Esophagus muscularis mucosa (tissue), 4 donors: ENCODE results near the gene TERB1. TPM values are rescaled to one million over a fixed set of nuclear protein-coding genes. Genes with fewer than 3 reads are reported as not detected.

Experiments used
- DNase-seq: peaks from one replicate; pipeline ENCODE4 v3.0.0-alpha.2; 2017; ENCODE audit errors: extremely low spot score
- H3K27ac ChIP-seq, 4 donors: fragments of 200-600 bp; sonication (generic); replicated peaks in 1 of 4; 1 replicate in 3 of 4; 2 replicates in 1 of 4; pipeline ENCODE4 v1.5.1; 2016 to 2019; ENCODE audit warnings: mild to moderate bottlenecking in 1 of 4
- H3K27me3 ChIP-seq, 4 donors: fragments of 200-600 bp; sonication (generic); one replicate each; pipeline versions ENCODE4 v1.5.1 to v1.6.0; 2016 to 2019
- H3K36me3 ChIP-seq, 4 donors: fragments of 200-600 bp; sonication (generic); one replicate each; pipeline ENCODE4 v1.5.1; 2016 to 2019
- H3K4me1 ChIP-seq, 4 donors: fragments of 200-600 bp; sonication (generic); one replicate each; pipeline ENCODE4 v1.5.1; 2016 to 2019
- H3K4me3 ChIP-seq, 4 donors: fragments of 200-600 bp; sonication (generic); 1 replicate in 2 of 4; 2 replicates in 2 of 4; pipeline ENCODE4 v1.5.1; 2016 to 2019; ENCODE audit warnings: mild to moderate bottlenecking in 4 of 4, moderate library complexity in 1 of 4
- H3K9me3 ChIP-seq, 4 donors: fragments of 200-600 bp; sonication (generic); 1 replicate in 3 of 4; 2 replicates in 1 of 4; pipeline ENCODE4 v1.5.1; 2016 to 2019
- EP300 ChIP-seq: sonication (generic); formaldehyde crosslinking; IDR thresholded peaks from one replicate; pipeline ENCODE4 v1.6.1; 2017; ENCODE audit warnings: antibody characterized with exemption
- POLR2A ChIP-seq: fragments of 450-650 bp; IDR thresholded peaks from one replicate; pipeline ENCODE4 v1.6.1; 2017; ENCODE audit warnings: antibody characterized with exemption, moderate library complexity, mild to moderate bottlenecking, low read depth
- POLR2AphosphoS5 ChIP-seq, 2 donors: sonication (generic); formaldehyde crosslinking; IDR thresholded peaks; one replicate each; pipeline ENCODE4 v1.6.1; 2017; ENCODE audit warnings: antibody characterized with exemption in 2 of 2
- WGBS: methylation state at CpG from one replicate; pipeline ENCODE4 v1.1.5; 2018; 5-methylcytosine and 5-hydroxymethylcytosine counted together
- intact Hi-C: fragments of 100-400 bp; cut with DNase I; formaldehyde crosslinking; loops from one replicate; pipeline ENCODE4 v1.15.1; 2023
- total RNA-seq, 4 donors: library from RNA; depleted of rRNA; stranded (reverse); fragments of >200 nt; gene quantifications; one replicate each; pipeline versions ENCODE4 v1.1.0 to v1.2.1, GENCODE V29; 2016
- TF ChIP-seq, protein P1 (sequence below), 3 experiments: fragments of 200-600 bp in 2 of 3; fragments of 450-650 bp in 1 of 3; sonication (generic) in 2 of 3; IDR thresholded peaks; one replicate each; pipeline ENCODE4 v1.5.1; 2017 to 2019; ENCODE audit warnings: antibody characterized with exemption in 3 of 3, mild to moderate bottlenecking in 2 of 3, moderate library complexity in 1 of 3

Gene TERB1
- total RNA-seq, 4 donors from 2014 or later = not detected

DNA sequence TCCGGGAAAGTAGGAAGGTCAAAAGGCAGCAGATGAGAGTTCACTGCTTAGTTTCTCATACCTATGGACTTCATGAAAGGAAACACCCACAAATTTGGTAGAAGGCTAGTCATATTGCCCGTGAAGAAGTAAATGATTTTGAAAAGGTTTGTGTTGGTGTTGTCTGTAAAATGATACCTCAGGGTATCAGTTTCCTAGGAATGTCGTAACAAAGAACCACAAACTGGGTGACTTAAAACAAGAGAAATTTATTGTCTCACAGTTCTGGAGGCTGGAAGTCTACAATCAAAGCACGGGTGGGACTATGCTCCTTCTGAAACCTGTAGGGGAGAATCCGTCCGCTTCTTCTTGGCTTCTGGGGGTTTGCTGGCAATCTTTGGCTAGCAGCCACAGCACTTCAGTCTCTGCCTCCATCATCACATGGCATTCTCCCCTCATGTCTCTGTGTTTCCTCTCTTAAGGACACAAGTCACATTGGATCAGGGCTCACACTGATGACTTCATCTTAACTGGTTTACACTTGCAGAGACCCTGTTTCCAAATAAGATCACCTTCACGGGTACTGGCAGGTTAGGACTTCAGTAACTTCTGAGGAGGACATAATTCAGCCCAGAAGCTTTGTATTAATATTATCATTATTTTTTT, 31.4 kb upstream of the TERB1 start:
- no peaks in the 10 kb centered on the region for H3K27me3 ChIP-seq
- H3K27ac ChIP-seq = no peak overlapping the region
- peaks cover 10 to 27% (median 25%) of the 10 kb centered on the region in 4 donors for H3K4me1 ChIP-seq
- WGBS = 84% methylated on average over 7 of the region's 7 CpGs
- intact Hi-C loops = no loop called here
- TF ChIP-seq POLR2AphosphoS5 (IDR thresholded peaks at IDR 0.05) = no peak
- TF ChIP-seq EP300 = no peak
- TF ChIP-seq, protein P1, sequence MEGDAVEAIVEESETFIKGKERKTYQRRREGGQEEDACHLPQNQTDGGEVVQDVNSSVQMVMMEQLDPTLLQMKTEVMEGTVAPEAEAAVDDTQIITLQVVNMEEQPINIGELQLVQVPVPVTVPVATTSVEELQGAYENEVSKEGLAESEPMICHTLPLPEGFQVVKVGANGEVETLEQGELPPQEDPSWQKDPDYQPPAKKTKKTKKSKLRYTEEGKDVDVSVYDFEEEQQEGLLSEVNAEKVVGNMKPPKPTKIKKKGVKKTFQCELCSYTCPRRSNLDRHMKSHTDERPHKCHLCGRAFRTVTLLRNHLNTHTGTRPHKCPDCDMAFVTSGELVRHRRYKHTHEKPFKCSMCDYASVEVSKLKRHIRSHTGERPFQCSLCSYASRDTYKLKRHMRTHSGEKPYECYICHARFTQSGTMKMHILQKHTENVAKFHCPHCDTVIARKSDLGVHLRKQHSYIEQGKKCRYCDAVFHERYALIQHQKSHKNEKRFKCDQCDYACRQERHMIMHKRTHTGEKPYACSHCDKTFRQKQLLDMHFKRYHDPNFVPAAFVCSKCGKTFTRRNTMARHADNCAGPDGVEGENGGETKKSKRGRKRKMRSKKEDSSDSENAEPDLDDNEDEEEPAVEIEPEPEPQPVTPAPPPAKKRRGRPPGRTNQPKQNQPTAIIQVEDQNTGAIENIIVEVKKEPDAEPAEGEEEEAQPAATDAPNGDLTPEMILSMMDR (IDR thresholded peaks at IDR 0.05) = no peak
- no peak for TF ChIP-seq POLR2A
- H3K36me3 ChIP-seq = peaks cover 0 to 9% (median under 1%) of the 10 kb centered on the region in 4 donors
- H3K9me3 ChIP-seq = no peaks in the 10 kb centered on the region
- no peak for DNase-seq
- H3K4me3 ChIP-seq = no peak overlapping the region

DNA sequence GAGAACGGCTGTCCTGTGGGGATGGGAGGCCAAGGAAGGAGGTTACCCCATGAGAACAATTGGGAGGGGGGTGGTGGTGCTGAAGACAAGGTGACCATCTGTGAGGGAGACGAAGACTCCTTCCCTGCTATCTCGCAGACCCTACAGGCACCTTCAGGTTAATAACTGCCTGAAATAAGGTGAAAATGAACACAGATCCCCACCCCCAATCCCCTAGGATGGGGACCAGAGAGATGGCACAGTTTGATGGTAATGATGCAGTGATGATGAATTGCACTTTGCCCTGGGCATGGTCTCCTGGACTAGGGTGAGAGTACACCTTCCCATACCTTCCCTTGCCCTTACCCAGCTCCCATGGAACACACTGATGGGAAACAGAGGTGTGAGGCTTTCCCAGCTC, 30.8 kb upstream of the TERB1 start:
- Histone ChIP-seq H3K27ac (no peak overlapping the region), H3K36me3 (peaks cover 0 to 15% (median 4%) of the 10 kb centered on the region in 4 donors), H3K4me1 (peaks cover 10 to 32% (median 25%) of the 10 kb centered on the region in 4 donors), H3K4me3 (no peak overlapping the region), H3K27me3 (no peaks in the 10 kb centered on the region), H3K9me3 (no peaks in the 10 kb centered on the region)
- no peak for DNase-seq
- TF ChIP-seq POLR2A (no peak), EP300 (no peak), POLR2AphosphoS5 (IDR thresholded peaks at IDR 0.05) (no peak)
- TF ChIP-seq, protein P1 (IDR thresholded peaks at IDR 0.05) = no peak
- intact Hi-C loops = no loop called here
- 84% methylated on average over 3 of the region's 3 CpGs for WGBS

DNA sequence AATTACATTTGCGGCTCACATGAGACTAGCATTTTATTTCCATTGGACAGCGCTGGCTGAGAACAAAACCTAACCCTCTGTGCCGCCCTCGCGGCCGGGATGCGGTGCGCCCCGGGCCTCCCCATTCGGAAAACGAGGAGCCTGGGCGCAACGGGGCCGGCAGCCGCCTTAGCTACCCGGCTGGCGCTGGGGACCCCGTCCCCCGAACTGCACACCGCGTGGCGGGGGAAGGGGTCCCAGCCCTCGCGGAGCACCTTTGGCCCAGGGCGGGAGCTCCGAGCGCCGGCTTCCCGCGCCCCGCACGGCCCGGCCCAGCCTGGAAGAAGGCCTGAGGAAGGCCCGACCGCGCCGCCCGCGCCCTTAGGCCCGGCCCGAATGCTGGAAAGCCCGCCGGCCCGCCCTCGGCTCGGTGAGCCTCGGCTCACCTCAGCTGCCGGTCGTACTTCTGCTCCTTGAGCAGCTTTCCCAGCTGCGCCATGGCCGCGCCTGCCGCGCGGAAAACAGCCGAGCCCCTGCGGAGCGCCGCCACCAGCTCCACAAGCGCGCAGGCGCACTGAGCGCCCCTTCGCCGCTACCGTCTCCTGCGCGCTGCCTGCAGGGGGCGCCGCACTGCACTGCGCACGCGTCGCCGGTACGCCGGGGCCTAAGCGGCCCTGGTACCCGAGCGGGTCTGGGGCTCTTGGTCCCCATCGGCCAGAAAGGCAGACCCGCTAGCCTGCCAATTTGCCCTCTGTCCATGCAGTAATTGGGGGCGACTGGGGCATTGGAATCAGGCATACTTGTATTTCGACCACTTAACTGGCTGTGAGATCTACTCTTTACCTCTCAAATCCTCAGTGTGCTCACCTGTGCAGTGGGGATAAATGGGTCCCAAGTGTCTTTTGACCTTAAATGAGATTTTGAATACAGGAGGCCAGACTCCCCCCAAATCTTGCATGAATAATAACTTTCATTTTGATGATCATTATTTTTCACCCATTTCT, 29.3 kb upstream of the TERB1 start, which contains the start of gene NAE1:
Gene NAE1 (minus strand): TSS at position 555 of the 983 bp plus-strand sequence. CDS start 77 bp downstream, at position 478.
- TF ChIP-seq, protein P1 (IDR thresholded peaks at IDR 0.05) = peak; percentile 94 to 99 (median 96)
- no peak for TF ChIP-seq EP300
- TF ChIP-seq POLR2AphosphoS5 (IDR thresholded peaks at IDR 0.05) = peak; percentile 89 to 96
- TF ChIP-seq POLR2A = peak; percentile 59
- no peaks in the 10 kb centered on the region for H3K27me3 ChIP-seq
- DNase-seq = no peak
- intact Hi-C loops = loop anchor here (2.0 kb wide), 1 partner anchor 36 kb away; no protein-coding TSS in a partner anchor
- H3K9me3 ChIP-seq = no peaks in the 10 kb centered on the region
- peak within 1 kb of the TSS; percentile 89 to 96 (median 92) for H3K27ac ChIP-seq
- peak within 1 kb of the TSS; percentile 78 to 96 (median 84) for H3K4me3 ChIP-seq
- WGBS = 3% methylated on average over 16 of the region's 84 CpGs
- peaks cover 0 to 29% (median 17%) of the 10 kb centered on the region in 4 donors for H3K36me3 ChIP-seq
- H3K4me1 ChIP-seq = peaks cover 10 to 36% (median 25%) of the 10 kb centered on the region in 4 donors

DNA sequence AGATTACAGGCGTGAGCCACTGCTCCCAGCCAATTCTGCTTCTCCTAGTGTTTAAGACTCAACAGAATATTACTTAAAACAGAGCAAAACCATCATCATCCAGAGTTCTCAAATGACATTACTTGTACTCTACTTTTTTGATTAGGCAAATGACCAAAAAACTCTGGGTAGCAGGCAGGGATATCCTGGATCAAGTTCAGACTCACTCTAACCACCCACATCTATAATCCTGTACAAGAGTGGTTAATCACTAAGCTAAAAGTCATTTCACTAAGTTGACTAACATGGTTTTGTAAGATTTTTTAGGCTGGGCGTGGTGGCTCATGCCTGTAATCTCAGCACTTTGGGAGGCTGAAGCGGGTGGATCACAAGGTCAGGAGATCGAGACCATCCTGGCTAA, 22.6 kb upstream of the TERB1 start:
- 90% methylated on average over 4 of the region's 4 CpGs for WGBS
- peaks cover 21 to 94% (median 76%) of the 10 kb centered on the region in 4 donors for H3K36me3 ChIP-seq
- H3K9me3 ChIP-seq = no peaks in the 10 kb centered on the region
- no peak for DNase-seq
- no peak overlapping the region for H3K4me3 ChIP-seq
- no peak for TF ChIP-seq EP300
- TF ChIP-seq, protein P1 (IDR thresholded peaks at IDR 0.05) = no peak
- TF ChIP-seq POLR2A = no peak
- no peak for TF ChIP-seq POLR2AphosphoS5 (IDR thresholded peaks at IDR 0.05)
- H3K27ac ChIP-seq = no peak overlapping the region
- intact Hi-C loops = no loop called here
- peaks cover 0 to 21% (median 10%) of the 10 kb centered on the region in 4 donors for H3K4me1 ChIP-seq
- no peaks in the 10 kb centered on the region for H3K27me3 ChIP-seq
